OCI-M2 (cell line): ENCODE results near the gene EXD3.

Source experiments
- DNase-seq: peaks from one replicate; lab custom pipeline; 2025; ENCODE audit not compliant: unreplicated experiment; lab: John Stamatoyannopoulos, UW

The EXD3 gene

DNA sequence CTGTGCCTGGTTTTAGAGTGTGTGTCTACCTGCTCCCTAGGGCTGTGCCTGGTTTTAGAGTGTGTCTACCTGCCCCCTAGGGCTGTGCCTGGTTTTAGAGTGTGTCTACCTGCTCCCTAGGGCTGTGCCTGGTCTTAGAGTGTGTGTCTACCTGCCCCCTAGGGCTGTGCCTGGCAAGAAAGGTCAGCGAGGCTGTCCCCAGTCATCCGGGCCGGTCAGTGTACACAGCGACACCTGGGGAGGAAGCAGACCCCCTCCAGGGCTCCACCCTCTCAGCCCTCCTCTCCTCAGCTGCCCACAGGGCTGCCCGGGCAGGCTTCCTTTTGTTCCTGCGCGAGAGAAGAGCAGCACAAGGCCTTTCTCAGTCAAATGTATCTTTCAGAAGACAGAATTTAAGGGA is 125.0 kb downstream of the EXD3 start:
- DNase-seq = no peak

DNA sequence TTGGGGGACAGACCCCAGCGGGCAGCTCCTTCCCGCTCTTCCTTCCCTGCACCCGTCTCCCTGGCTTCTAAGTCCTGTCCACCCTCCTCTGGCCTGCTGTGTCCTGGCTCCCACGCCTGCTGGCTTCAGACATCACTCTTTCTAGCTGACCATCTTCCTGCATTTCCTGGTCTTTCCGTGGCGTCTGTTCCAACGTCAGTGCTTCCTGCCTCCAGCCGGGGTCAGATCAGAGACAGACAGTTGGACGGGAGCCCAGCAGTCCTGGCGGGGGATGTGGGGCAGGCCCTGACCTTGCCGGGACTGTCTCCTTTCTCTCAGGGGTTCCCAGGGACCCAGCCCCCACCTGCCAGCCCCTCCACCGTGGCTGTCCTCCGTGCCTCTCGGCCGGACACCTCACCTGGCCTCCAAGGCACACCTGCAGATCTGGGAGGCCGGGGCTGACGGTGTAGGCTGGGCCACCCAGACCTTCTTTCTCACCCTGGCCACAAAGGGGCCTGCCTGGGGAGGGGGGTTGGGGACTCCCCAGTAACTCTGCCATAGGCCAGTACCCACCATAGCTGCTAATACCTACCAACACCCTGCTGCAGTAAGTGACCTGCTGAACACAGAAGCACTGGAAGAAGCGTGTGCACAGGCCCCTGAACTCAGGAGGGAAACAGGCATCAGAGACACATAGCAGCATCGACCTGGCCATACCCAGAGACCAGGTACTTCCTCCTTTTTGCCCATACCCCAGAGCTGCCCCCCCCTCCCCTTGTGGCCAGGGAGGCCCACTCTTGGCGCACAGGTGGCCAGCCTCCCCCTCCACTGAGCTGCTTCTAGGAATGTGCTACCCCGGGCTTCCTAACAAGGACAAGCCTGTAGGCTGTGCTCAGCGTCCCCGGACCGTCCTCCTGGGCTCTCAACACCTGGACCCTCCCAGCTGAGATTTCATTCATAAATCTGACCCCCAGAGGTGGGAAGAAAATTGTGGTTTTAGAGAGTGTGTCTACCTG is 126.0 kb downstream of the EXD3 start:
- no peak for DNase-seq

GRCh38 chr9:137295849-137296669 is 126.9 kb downstream of the EXD3 start:
- DNase-seq = no peak

GRCh38 chr9:137295238-137295811 is 127.6 kb downstream of the EXD3 start:
- no peak for DNase-seq

DNA sequence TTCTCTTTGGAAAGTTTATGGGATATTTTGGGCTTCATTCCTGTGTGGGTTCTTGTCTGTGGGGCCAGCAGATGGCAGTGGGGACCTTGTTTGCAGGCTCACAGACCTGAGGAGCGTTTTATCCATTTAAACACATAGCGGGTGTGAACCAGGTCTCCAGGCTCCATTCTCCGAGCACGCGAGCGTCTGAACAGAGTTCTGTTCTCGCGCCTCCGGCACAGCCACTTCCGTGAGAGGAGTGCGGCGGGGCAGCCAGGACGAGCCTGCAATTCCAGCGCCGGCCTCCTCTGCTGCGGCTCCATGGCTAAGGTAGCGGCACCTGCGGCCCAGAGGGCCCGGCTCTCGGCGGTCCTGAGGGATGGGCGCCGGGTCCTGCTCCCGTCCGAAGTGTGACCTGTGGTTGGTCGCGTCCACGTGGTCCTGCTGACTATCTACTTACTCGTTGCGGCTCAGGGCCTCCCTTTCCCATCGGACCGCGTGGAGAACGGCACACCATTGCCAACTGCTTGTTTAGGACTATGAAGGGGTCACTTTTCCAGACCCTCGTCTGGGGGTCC is 128.2 kb downstream of the EXD3 start:
- DNase-seq = no peak

GRCh38 chr9:137294091-137294680 is 128.8 kb downstream of the EXD3 start:
- no peak for DNase-seq

GRCh38 chr9:137293482-137294090 is 129.4 kb downstream of the EXD3 start:
- DNase-seq = no peak

GRCh38 chr9:137293094-137293481 is 129.9 kb downstream of the EXD3 start:
- no peak for DNase-seq

DNA sequence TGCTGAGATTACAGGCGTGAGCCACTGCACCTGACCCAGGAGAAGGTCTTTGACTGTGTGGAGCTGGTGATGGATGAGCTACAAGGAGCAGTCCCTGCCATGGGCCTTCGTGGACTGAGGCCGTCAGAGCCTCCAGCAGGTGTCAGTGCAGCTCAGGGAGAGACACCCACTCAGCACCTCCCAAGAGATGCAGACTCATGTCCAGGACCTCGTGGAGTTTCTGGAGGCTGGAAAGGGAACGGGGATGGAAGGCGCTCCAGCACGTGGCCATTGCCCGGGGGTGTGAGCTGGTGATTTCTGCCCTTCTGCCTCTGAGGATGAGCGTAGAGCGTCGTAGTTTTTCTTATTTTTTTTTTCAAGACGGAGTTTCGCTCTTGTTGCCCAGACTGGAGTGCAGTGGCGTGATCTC is 136.0 kb downstream of the EXD3 start:
- DNase-seq = no peak

DNA sequence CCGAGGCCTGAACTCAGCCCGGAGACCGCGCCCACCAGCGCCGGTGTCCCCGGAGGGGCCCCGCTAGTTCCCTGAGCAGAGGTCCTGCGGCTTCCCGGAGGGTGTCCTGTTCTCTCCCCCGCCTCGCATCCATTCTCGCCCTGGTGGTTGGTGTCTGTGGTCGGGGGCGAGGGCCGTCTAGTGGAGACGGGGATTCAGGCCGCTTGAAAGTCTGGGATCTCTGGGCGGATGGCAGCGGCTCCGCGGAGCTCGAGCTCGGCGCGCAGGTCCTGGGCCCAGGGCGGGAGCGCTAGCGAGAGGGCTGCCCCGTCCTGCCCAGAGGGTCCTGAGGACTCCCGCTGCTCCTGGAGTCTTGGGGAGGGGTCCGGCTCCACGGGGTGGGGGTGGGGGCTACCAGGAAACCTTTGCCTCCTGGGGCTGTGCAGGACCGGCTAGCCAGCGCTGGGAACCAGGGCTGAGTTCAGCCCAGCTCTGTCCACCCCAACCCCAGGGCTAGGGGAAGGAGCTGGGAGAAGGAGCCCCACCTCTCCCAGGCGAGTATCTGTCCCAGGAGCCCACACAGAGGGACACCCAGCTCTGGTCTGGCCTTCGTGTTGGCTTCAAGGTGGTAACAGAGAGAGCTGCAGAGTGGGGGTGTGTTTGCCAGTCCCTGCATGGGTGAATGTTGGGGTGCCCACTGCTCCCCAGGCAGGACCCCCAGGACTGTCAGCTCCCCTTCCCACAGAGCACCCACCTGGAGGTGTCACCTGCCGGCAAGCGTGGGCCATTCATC is 141.4 kb downstream of the EXD3 start:
- DNase-seq = no peak

GRCh38 chr9:137280474-137281344 is 142.3 kb downstream of the EXD3 start:
- DNase-seq = no peak

- no peak for DNase-seq
These were observed 143.1 kb downstream of the EXD3 start for GRCh38 chr9:137279741-137280473.

DNA sequence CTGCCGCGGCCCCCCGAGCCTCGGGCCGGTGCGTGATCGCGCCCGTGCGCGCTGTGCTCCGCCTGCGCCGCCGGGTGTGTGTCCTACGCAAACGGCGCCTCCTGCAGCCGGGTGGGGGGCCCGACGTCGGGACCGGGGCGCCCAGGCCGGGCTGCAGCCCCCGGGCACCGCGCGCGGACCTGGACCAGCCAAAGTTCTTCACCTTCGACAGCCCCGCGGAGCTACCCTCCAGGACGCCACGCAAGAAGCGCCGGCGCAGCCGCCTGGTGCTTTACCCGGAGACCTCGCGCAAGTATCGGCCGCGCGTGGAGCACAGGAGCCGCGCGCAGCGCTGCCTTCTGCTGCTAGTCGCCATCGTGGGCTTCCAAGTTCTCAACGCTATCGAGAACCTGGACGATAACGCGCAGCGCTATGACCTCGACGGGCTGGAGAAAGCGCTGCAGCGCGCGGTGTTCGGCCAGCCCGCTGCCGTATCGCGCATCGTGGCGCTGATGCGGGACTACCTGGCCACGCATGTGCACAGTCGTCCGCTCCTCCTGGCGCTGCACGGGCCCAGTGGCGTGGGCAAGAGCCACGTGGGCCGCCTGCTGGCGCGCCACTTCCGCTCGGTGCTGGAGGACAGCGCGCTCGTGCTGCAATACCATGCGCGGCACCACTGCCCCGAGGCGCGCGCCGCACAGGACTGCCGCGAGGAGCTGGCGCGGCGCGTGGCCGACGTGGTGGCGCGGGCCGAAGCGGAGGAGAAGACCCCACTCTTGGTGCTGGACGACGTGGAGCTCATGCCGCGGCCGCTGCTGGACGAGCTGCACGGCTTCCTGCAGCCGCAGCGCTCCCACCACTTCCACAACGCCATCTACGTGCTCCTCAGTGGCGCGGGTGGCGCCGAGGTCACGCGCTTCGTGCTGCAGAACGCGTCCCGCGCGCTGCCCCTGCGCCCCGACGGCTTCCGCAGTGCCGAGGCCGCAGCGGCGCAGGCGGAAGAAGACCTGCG is 143.9 kb downstream of the EXD3 start:
- DNase-seq = no peak

GRCh38 chr9:137278061-137278701 is 144.8 kb downstream of the EXD3 start:
- no peak for DNase-seq

- no peak for DNase-seq
These were observed 145.5 kb downstream of the EXD3 start, which contains the start of gene TOR4A for GRCh38 chr9:137277329-137278041. Gene TOR4A, plus strand, starts transcription at chr9:137277726. Its CDS starts 964 bp downstream, at chr9:137278690.
